Activated T-helper 1 cell treated with anti-CD3 and anti-CD28 coated beads, Interleukin-12 subunit alpha, Interleukin-12 subunit beta, Interleukin-2, Interleukin-4 antibody, amounts not matched to agents 30 ng/mL and 10 ng/mL and 1 ng/mL, durations not matched to agents 14 hours and 24 hours and 36 hours (primary cell): Measurements from ENCODE around the gene XYLB. TPM values are rescaled to one million over a fixed set of nuclear protein-coding genes. Genes with fewer than 3 reads are reported as not detected.
"Not testable (repeated sequence)": the region's sequence is repeated elsewhere in the genome, so short reads cannot be mapped to it uniquely, and the experiment has no call there.

Experiments used
- DNase-seq: peaks from one replicate; pipeline ENCODE4 v3.0.0; 2021; ENCODE audit warnings: low spot score
- H3K27ac Mint-ChIP-seq: one replicate; pipeline ENCODE4 v1.8.0; 2021; ENCODE audit warnings: mild to moderate bottlenecking, mixed read lengths
- H3K27me3 Mint-ChIP-seq: one replicate; pipeline ENCODE4 v1.8.0; 2022; ENCODE audit warnings: mild to moderate bottlenecking, moderate library complexity, mixed read lengths; ENCODE audit not compliant: insufficient read depth
- H3K36me3 Mint-ChIP-seq: one replicate; pipeline ENCODE4 v1.8.0; 2021; ENCODE audit warnings: low read depth, mixed read lengths
- H3K4me1 Mint-ChIP-seq: one replicate; pipeline ENCODE4 v1.8.0; 2021; ENCODE audit warnings: low read depth, mixed read lengths
- H3K4me3 Mint-ChIP-seq: one replicate; pipeline ENCODE4 v1.8.0; 2021; ENCODE audit warnings: mild to moderate bottlenecking, moderate library complexity, mixed read lengths
- H3K9me3 Mint-ChIP-seq: one replicate; pipeline ENCODE4 v1.8.0; 2021; ENCODE audit warnings: mixed read lengths
- intact Hi-C: fragments of 100-400 bp; cut with micrococcal nuclease; formaldehyde crosslinking; loops from one replicate; pipeline ENCODE4 v1.15.1; 2024
- total RNA-seq: library from RNA; stranded (reverse); gene quantifications from 2 replicates; pipeline ENCODE4 v1.2.3, GENCODE V29; 2022

Gene XYLB
- total RNA-seq: 7.1 and 9.9 TPM in 2 replicates

DNA sequence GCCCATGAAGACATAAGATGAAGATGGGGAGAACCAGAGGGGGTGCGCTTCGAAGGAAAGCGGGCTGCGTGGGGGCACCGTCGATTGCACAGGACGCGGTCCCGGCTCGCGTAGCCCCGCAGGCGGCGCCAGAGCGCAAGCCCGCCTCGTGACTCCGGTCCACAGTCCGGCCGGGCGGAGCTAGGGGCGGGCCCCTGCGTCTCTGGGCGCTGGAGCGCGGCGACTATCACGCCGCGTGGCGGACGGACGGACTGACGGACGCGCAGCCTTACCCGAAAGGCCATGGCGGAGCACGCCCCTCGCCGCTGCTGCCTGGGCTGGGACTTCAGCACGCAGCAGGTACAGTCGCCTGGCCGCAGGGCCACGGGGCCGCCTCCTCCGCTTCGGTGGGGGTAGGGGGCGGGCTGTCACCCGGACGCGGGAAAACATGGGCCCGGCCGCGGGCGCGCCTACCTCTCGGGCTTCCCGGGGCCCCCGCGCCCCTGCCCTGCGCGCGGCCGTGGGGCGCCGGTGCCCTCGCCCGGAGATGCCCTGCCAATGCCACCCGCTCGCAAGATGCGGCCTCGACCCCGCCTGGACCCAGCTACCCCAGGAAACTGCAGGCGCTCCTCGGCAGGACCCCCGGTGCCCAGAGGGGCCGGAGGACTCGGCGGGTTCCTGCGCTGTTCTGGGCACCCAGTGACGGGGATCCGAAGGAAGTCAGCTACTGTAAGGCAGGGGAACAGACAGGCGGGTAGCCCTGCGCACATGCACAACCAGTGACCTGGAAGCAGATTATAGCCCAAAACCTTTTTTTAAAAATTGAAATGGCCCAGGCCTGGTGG is at the start of gene XYLB:
XYLB (plus strand) TSS at position 199 of the 824 bp plus-strand sequence; CDS start at position 283, 84 bp downstream.
- peaks cover 8% of the 10 kb centered on the region for H3K4me1 Mint-ChIP-seq
- H3K27me3 Mint-ChIP-seq: peaks cover 8% of the 10 kb centered on the region
- H3K9me3 Mint-ChIP-seq: no peaks in the 10 kb centered on the region
- intact Hi-C loops: loop anchor here (1.0 to 2.0 kb wide), 8 partner anchors 107 to 352 kb away; partner anchors contain the start of genes ACAA1, ACVR2B, EXOG and OXSR1
- peaks cover 6% of the 10 kb centered on the region for H3K36me3 Mint-ChIP-seq
- peak; percentile 76 for DNase-seq
- no peak within 1 kb of the TSS for H3K27ac Mint-ChIP-seq
- peak within 1 kb of the TSS; percentile 85 for H3K4me3 Mint-ChIP-seq

DNA sequence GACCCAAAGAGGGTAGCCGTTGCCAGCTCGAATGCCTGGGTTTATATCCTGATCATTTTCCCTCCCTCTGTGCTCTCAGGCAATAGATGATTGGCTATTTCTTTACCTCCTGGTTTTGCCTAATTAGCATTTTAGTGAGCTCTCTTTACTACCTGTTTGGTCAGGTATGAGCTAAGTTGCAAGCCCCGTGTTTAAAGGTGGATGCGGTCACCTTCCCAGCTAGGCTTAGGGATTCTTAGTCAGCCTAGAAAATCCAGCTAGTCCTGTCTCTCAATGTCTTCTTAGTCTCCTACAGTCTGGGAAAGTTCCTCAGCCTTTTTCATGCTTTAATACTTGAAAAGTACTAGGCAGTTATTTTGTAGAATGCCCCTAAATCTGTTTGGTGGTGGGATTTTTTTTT is 49.5 kb upstream of the XYLB start:
- H3K36me3 Mint-ChIP-seq, DNase-seq, H3K27ac Mint-ChIP-seq, H3K4me3 Mint-ChIP-seq, H3K4me1 Mint-ChIP-seq, H3K9me3 Mint-ChIP-seq: not testable (repeated sequence)
- peaks cover 21% of the 10 kb centered on the region for H3K27me3 Mint-ChIP-seq
- intact Hi-C loops: loop anchor here (5.0 kb wide), 1 partner anchor 160 kb away; the partner anchor contains the start of genes ACAA1 and MYD88

GRCh38 chr3:38297537-38297936 is 49.0 kb upstream of the XYLB start:
- Mint-ChIP-seq H3K36me3 (no peaks in the 10 kb centered on the region), H3K4me1 (no peaks in the 10 kb centered on the region), H3K9me3 (no peaks in the 10 kb centered on the region), H3K4me3 (no peak overlapping the region), H3K27ac (no peak overlapping the region), H3K27me3 (peaks cover 21% of the 10 kb centered on the region)
- no peak for DNase-seq
- intact Hi-C loops: loop anchor here (5.0 kb wide), 1 partner anchor 160 kb away; the partner anchor contains the start of genes ACAA1 and MYD88

GRCh38 chr3:38297947-38298711 is 48.5 kb upstream of the XYLB start:
- no peaks in the 10 kb centered on the region for H3K4me1 Mint-ChIP-seq
- no peaks in the 10 kb centered on the region for H3K9me3 Mint-ChIP-seq
- no peak overlapping the region for H3K27ac Mint-ChIP-seq
- no peak overlapping the region for H3K4me3 Mint-ChIP-seq
- DNase-seq: no peak
- intact Hi-C loops: loop anchor here (1.0 to 5.0 kb wide), 2 partner anchors 161 to 180 kb away; partner anchors contain the start of genes ACAA1 and MYD88
- H3K36me3 Mint-ChIP-seq: no peaks in the 10 kb centered on the region
- peaks cover 21% of the 10 kb centered on the region for H3K27me3 Mint-ChIP-seq

- intact Hi-C loops: no loop called here
- Mint-ChIP-seq H3K9me3 (no peaks in the 10 kb centered on the region), H3K36me3 (no peaks in the 10 kb centered on the region), H3K27me3 (peaks cover 13% of the 10 kb centered on the region), H3K4me3 (no peak overlapping the region), H3K27ac (no peak overlapping the region), H3K4me1 (no peaks in the 10 kb centered on the region)
- DNase-seq: no peak
These were observed 39.6 kb upstream of the XYLB start for GRCh38 chr3:38306941-38307340.

DNA sequence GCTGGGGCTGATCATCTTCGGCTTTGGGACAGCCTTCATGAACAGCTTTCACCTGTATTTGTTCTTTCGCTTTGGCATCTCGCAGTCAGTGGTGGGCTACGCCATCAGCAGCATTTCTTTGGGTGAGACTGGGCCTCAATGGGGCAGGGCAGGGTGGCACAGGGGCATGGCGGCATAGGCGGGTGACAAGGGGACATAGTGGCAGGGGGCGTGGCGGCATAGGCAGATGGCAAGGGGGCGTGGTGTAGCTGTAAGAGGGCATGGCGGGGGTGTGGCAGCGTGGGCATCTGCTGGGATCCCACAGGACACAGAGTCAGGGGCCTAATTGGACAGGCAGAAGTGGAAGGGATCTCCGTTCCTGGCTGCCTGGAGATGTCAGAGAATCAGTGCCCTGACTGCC is 39.0 kb upstream of the XYLB start:
- Mint-ChIP-seq H3K4me1 (no peaks in the 10 kb centered on the region), H3K27ac (no peak overlapping the region), H3K9me3 (no peaks in the 10 kb centered on the region), H3K27me3 (peaks cover 19% of the 10 kb centered on the region), H3K36me3 (no peaks in the 10 kb centered on the region), H3K4me3 (no peak overlapping the region)
- intact Hi-C loops: no loop called here
- no peak for DNase-seq

DNA sequence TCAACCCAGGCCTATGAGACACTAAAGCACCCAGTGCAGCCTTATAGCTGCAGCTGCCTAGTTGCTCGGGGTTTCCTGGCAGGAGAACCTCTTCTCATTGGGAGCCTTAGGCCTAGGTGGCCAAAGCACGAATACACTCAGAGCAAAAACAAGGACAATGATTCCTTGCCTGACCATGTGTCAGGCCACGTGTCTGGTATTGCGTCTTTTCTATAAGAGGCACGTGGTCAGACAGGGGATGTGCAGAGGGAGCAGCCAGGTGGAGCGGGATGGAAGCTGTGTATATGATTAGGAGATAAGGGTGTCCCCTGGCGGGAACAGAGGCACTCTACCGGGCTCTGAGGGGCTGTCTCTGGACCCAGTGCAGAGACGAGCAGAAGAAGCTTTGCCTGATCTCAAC is 38.1 kb upstream of the XYLB start:
- no peak for DNase-seq
- no peaks in the 10 kb centered on the region for H3K9me3 Mint-ChIP-seq
- peaks cover 21% of the 10 kb centered on the region for H3K27me3 Mint-ChIP-seq
- no peak overlapping the region for H3K27ac Mint-ChIP-seq
- H3K4me1 Mint-ChIP-seq: no peaks in the 10 kb centered on the region
- no peaks in the 10 kb centered on the region for H3K36me3 Mint-ChIP-seq
- intact Hi-C loops: no loop called here
- H3K4me3 Mint-ChIP-seq: no peak overlapping the region

DNA sequence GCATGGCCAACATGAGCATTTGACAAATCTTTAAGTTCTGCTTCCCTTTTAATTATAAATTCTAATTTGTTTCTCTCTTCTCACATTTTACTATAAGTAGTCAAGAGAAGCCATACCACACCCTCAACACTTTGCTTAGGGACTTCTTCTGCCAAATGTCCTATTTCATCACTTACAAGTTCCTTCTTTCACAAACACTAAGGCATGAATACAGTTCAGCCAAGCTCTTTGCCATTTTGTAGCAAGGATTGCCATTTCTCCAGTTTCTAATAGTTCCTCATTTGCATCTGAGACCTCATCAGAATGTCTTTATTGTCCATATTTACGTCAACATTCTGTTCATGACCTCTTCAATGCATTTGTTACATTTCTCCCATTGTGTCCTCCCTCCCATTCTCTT is 35.1 kb upstream of the XYLB start:
- H3K27me3 Mint-ChIP-seq: peaks cover 16% of the 10 kb centered on the region
- intact Hi-C loops: no loop called here
- DNase-seq: no peak
- no peaks in the 10 kb centered on the region for H3K36me3 Mint-ChIP-seq
- H3K27ac Mint-ChIP-seq: no peak overlapping the region
- H3K4me3 Mint-ChIP-seq: no peak overlapping the region
- no peaks in the 10 kb centered on the region for H3K4me1 Mint-ChIP-seq
- no peaks in the 10 kb centered on the region for H3K9me3 Mint-ChIP-seq

DNA sequence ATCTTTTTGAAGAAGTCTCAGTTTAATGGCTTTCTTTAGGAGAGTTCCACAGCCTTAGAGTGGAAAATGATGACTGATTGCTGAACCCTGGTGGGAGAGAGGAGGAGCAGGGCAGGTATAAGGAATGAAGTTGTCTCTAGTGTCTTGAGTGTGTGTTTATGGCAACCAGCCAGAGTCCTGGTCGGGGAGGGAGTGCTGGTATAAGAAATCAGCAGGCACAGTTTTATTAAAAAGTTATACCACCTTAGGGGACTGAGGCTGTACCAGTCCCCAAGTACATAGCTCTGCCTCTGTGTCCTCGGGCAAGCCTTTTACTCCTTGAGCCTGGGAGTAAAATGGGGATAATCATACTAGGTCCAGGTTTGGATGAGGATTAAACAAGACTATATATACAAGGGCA is 34.6 kb upstream of the XYLB start:
- Mint-ChIP-seq H3K36me3 (no peaks in the 10 kb centered on the region), H3K4me3 (no peak overlapping the region), H3K27me3 (peaks cover 16% of the 10 kb centered on the region), H3K27ac (no peak overlapping the region), H3K4me1 (no peaks in the 10 kb centered on the region), H3K9me3 (no peaks in the 10 kb centered on the region)
- no peak for DNase-seq
- intact Hi-C loops: no loop called here

- H3K9me3 Mint-ChIP-seq: no peaks in the 10 kb centered on the region
- intact Hi-C loops: no loop called here
- no peaks in the 10 kb centered on the region for H3K36me3 Mint-ChIP-seq
- H3K27ac Mint-ChIP-seq: no peak overlapping the region
- no peaks in the 10 kb centered on the region for H3K4me1 Mint-ChIP-seq
- no peak overlapping the region for H3K4me3 Mint-ChIP-seq
- H3K27me3 Mint-ChIP-seq: peaks cover 16% of the 10 kb centered on the region
- no peak for DNase-seq
These were observed 34.2 kb upstream of the XYLB start for GRCh38 chr3:38312356-38312755.

DNA sequence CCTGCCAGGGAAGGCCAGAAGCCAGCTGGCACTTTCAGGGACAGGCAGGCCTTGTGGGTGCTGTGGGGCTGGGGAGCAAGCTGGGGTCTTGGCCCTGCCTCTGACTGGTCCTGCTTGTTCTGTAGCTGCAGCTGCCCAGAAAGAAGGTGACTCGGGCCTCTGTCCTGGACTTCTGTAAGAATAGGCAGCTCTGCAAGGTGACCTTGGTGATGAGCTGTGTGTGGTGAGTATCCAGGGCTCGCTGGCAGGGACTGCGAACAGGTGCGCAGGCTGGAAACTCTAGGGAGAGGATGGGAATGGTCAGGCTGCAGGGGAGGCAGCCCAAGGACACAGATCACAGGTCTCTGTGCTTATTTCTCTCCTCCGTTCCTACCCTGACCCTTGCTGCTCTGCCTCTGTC is 33.3 kb upstream of the XYLB start:
- H3K27me3 Mint-ChIP-seq: peaks cover 16% of the 10 kb centered on the region
- H3K36me3 Mint-ChIP-seq: no peaks in the 10 kb centered on the region
- no peaks in the 10 kb centered on the region for H3K9me3 Mint-ChIP-seq
- DNase-seq: no peak
- no peak overlapping the region for H3K4me3 Mint-ChIP-seq
- intact Hi-C loops: no loop called here
- no peak overlapping the region for H3K27ac Mint-ChIP-seq
- no peaks in the 10 kb centered on the region for H3K4me1 Mint-ChIP-seq

DNA sequence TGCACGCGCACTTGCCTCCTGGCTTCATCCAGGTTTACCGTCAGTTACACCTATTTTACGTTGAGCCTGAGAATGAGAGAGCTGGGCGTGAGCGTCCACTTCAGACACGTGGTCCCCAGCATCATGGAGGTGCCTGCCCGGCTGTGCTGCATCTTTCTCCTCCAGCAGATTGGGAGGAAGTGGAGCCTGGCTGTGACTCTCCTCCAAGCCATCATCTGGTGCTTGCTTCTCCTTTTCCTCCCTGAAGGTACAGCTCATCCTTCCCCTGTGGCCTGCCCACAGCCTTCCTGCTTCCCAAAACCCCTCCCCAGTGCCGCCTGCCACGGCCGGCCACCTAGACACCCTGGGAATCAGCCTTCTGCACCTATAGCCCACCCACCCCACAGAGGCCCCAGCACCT is 32.9 kb upstream of the XYLB start:
- H3K4me3 Mint-ChIP-seq: no peak overlapping the region
- no peak overlapping the region for H3K27ac Mint-ChIP-seq
- DNase-seq: no peak

DNA sequence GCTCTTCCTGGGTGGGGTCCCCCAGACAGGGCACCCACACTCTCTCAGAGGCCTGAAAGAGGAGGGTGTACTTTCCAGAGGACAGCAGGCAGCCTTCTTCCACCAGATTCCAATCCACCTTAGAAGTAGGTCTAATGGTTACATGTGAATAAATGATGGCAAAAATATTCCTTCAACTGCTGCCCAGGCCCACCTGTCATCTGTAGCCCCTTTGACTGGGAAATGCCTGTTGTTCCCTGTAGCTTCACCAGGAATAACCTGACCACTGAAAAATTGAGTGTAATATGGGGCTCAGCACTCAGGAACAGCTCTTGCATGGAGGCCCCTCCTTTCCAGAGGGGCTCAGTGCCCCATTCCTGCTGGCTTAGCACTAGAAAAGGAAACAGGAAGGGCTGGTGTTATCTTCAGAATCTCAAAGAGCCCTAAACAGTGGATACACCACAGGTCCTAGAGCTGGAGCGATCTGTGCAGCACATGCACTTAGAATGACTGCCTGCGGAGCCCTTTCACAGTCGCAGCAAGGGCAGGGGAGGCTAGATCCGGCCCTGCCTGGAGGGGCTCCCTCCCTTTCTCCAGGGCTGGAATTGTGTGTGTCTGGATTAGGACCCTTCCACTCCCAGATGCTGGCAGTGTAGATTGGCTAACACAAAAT is 32.3 kb upstream of the XYLB start:
- intact Hi-C loops: no loop called here
- H3K9me3 Mint-ChIP-seq: no peaks in the 10 kb centered on the region
- H3K4me1 Mint-ChIP-seq: no peaks in the 10 kb centered on the region
- peaks cover 12% of the 10 kb centered on the region for H3K27me3 Mint-ChIP-seq
- no peak for DNase-seq
- H3K36me3 Mint-ChIP-seq: no peaks in the 10 kb centered on the region
- H3K27ac Mint-ChIP-seq: no peak overlapping the region
- H3K4me3 Mint-ChIP-seq: no peak overlapping the region

More for the DNA sequence above, 32.9 kb upstream of the XYLB start:
- Mint-ChIP-seq H3K36me3 (no peaks in the 10 kb centered on the region), H3K9me3 (no peaks in the 10 kb centered on the region), H3K27me3 (peaks cover 12% of the 10 kb centered on the region), H3K4me1 (no peaks in the 10 kb centered on the region)
- intact Hi-C loops: no loop called here
